ENCODE data around the gene BICD1. TPM values are rescaled to one million over a fixed set of nuclear protein-coding genes. Genes with fewer than 3 reads are reported as not detected.

Gene BICD1
- total and polyA plus RNA-seq, 2 of the 13 experiments (the other 11 are each of a cell fraction or from before 2014, with no cell fraction given): 4.5 to 5.2 TPM

DNA sequence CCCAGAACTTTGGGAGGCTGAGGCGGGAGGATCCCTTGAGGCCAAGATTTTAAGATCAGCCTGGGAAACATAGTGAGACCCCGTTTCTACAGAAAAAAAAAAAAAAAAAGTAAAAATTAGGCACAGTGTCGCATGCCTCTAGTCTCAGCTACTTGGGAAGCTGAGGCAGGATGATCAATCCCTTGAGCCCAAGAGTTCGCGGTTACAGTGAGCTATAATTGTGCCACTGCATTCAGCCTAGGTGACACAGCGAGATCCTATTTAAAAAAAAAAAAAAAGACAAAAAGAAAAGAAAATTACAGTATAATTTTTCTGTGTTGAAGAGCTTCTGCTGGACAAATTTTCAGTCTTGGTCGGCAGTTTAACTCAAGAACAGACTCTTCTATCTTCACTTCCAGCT lies 158.8 kb downstream of the BICD1 start:
- ATAC-seq (no peak), FAIRE-seq (no peak), DNase-seq (ENCODE audit: low spot score) (no peak)
- CTCF ChIA-PET (ENCODE audit: low intra/inter-chr PET ratio, low total read pairs): no interaction called here
- no peak overlapping the region for H3K9ac ChIP-seq (ENCODE audit: insufficient read depth, low read depth, low read length)
- in situ Hi-C loops (cut with HindIII; ENCODE audit: extremely low pct_ligation_motif_present, low pct_unique_long_range_greater_than_20kb): no loop called here
- BruUV-seq (replicated peaks): no TSS peak
- H3K27ac ChIP-seq (ENCODE audit: extremely low read length, insufficient read depth, low read length): no peak overlapping the region
- H3K36me3 ChIP-seq (replicated peaks in 1 of 2; ENCODE audit: control insufficient read depth in 1 of 2, insufficient read depth in 2 of 2, low read length in 2 of 2): no peaks in the 10 kb centered on the region
- H3K4me3 ChIP-seq (replicated peaks in 1 of 3; ENCODE audit: insufficient read depth in 1 of 3, low read depth in 2 of 3, low read length in 3 of 3): no peak overlapping the region
- H4K20me1 ChIP-seq (ENCODE audit: insufficient read depth, low read length): no peaks in the 10 kb centered on the region
- no peaks in the 10 kb centered on the region for H3K27me3 ChIP-seq (ENCODE audit: control insufficient read depth in 1 of 2, insufficient read depth in 2 of 2, low read length in 2 of 2)
- intact Hi-C loops (cut with micrococcal nuclease; ENCODE audit: unreplicated experiment): no loop called here
- no peak overlapping the region for H2AFZ ChIP-seq (ENCODE audit: low read length)
- H3K79me2 ChIP-seq (ENCODE audit: insufficient read depth, low read length): no peaks in the 10 kb centered on the region
- H3K4me2 ChIP-seq (ENCODE audit: low read depth, low read length): no peak overlapping the region
- POLR2A ChIA-PET: no interaction called here
- no peaks in the 10 kb centered on the region for H3K4me1 ChIP-seq (ENCODE audit: insufficient read depth, low read length)
- no peaks in the 10 kb centered on the region for H3K9me3 ChIP-seq (ENCODE audit: low read length)
- WGBS (ENCODE audit: low lambda C conversion rate): 87% methylated on average over 7 of the region's 7 CpGs
- no peak for TF ChIP-seq SNAPC2 (CRISPR knock-in tag; IDR thresholded peaks at IDR 0.05)
- TF ChIP-seq NPAS2 (CRISPR knock-in tag; IDR thresholded peaks at IDR 0.05; ENCODE audit: borderline replicate concordance): no peak
- TF ChIP-seq SCMH1 (CRISPR knock-in tag; IDR thresholded peaks at IDR 0.05; ENCODE audit: borderline replicate concordance): no peak
- TF ChIP-seq ZNF30 (CRISPR knock-in tag; IDR thresholded peaks at IDR 0.05): no peak
- TF ChIP-seq, protein P1, sequence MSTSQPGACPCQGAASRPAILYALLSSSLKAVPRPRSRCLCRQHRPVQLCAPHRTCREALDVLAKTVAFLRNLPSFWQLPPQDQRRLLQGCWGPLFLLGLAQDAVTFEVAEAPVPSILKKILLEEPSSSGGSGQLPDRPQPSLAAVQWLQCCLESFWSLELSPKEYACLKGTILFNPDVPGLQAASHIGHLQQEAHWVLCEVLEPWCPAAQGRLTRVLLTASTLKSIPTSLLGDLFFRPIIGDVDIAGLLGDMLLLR (CRISPR knock-in tag; IDR thresholded peaks at IDR 0.05): no peak
- TF ChIP-seq, protein P2, sequence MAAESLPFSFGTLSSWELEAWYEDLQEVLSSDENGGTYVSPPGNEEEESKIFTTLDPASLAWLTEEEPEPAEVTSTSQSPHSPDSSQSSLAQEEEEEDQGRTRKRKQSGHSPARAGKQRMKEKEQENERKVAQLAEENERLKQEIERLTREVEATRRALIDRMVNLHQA (CRISPR knock-in tag; IDR thresholded peaks at IDR 0.05): no peak
- TF ChIP-seq, protein P3, sequence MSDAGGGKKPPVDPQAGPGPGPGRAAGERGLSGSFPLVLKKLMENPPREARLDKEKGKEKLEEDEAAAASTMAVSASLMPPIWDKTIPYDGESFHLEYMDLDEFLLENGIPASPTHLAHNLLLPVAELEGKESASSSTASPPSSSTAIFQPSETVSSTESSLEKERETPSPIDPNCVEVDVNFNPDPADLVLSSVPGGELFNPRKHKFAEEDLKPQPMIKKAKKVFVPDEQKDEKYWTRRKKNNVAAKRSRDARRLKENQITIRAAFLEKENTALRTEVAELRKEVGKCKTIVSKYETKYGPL (CRISPR knock-in tag; IDR thresholded peaks at IDR 0.05): no peak
- TF ChIP-seq EED (CRISPR knock-in tag; IDR thresholded peaks at IDR 0.05): no peak
- no peak for TF ChIP-seq ZNF605 (CRISPR knock-in tag; IDR thresholded peaks at IDR 0.05)
- TF ChIP-seq ZIK1 (CRISPR knock-in tag; IDR thresholded peaks at IDR 0.05; ENCODE audit: borderline replicate concordance, low read depth): no peak
- TF ChIP-seq NFE2 (CRISPR knock-in tag; IDR thresholded peaks at IDR 0.05): no peak

All from HepG2 (cell line).